Sigmoid colon (tissue), 7 donors: Measurements from ENCODE around the gene TSPAN13. TPM values are rescaled to one million over a fixed set of nuclear protein-coding genes. Genes with fewer than 3 reads are reported as not detected.

Experiments
- DNase-seq: peaks from one replicate; pipeline ENCODE4 v3.0.0-alpha.2; 2019
- H3K27ac ChIP-seq, 4 donors: fragments of 200-600 bp; sonication (generic); one replicate each; pipeline ENCODE4 v1.5.1; 2016 to 2019; ENCODE audit warnings: mild to moderate bottlenecking in 1 of 4
- H3K27me3 ChIP-seq, 3 donors: fragments of 200-600 bp; sonication (generic); one replicate each; pipeline ENCODE4 v1.5.1; 2019; ENCODE audit warnings: mild to moderate bottlenecking in 1 of 3
- H3K36me3 ChIP-seq, 4 donors: fragments of 200-600 bp; sonication (generic); one replicate each; pipeline ENCODE4 v1.5.1; 2016 to 2019
- H3K4me1 ChIP-seq, 4 donors: fragments of 200-600 bp; sonication (generic); one replicate each; pipeline ENCODE4 v1.5.1; 2017 to 2019
- H3K4me3 ChIP-seq, 4 donors: fragments of 200-600 bp; sonication (generic); one replicate each; pipeline ENCODE4 v1.5.1; 2017 to 2019; ENCODE audit warnings: mild to moderate bottlenecking in 2 of 4, moderate library complexity in 1 of 4
- H3K9me3 ChIP-seq, 4 donors: fragments of 200-600 bp in 3 of 4; sonication (generic) in 3 of 4; one replicate each; pipeline versions ENCODE4 v1.5.1 to v1.6.1; 2013 to 2019
- CTCF ChIP-seq, 4 experiments: fragments of 450-650 bp in 3 of 4; fragments of 200-600 bp in 1 of 4; IDR thresholded peaks; one replicate each; pipeline ENCODE4 v1.5.1; 2016 to 2019; ENCODE audit warnings: antibody characterized with exemption in 4 of 4, mild to moderate bottlenecking in 3 of 4, moderate library complexity in 2 of 4
- EP300 ChIP-seq, 4 donors: sonication (generic); formaldehyde crosslinking; IDR thresholded peaks; one replicate each; pipeline ENCODE4 v1.6.1; 2017; ENCODE audit warnings: antibody characterized with exemption in 4 of 4
- POLR2A ChIP-seq, 2 donors: fragments of 450-650 bp; IDR thresholded peaks; one replicate each; pipeline ENCODE4 v1.6.1; 2016; ENCODE audit warnings: antibody characterized with exemption in 2 of 2, mild to moderate bottlenecking in 2 of 2, moderate library complexity in 2 of 2
- POLR2AphosphoS5 ChIP-seq, 4 donors: sonication (generic); formaldehyde crosslinking; IDR thresholded peaks; one replicate each; pipeline ENCODE4 v1.6.1; 2017; ENCODE audit warnings: antibody characterized with exemption in 4 of 4
- WGBS, 2 donors: extraction: QIAGEN DNeasy Blood & Tissue Kit; methylation state at CpG; one replicate each; pipeline ENCODE4 v1.1.7; 2013; 5-methylcytosine and 5-hydroxymethylcytosine counted together
- intact Hi-C: fragments of 100-400 bp; cut with DNase I; formaldehyde crosslinking; loops from one replicate; pipeline ENCODE4 v1.15.1; 2023
- polyA plus RNA-seq, 3 donors: library from polyadenylated mRNA; stranded (reverse); fragments of 200-250 nt; gene quantifications; one replicate each; pipeline ENCODE4 v1.2.3, GENCODE V29; 2013
- total RNA-seq, 4 donors: library from RNA; depleted of rRNA; stranded (reverse); fragments of >200 nt; gene quantifications; one replicate each; pipeline ENCODE4 v1.1.0, GENCODE V29; 2016
- donor health status: healthy with polysubstance abuse.
- donor health status: Bipolar disorder and iron deficiency.
- donor health status: healthy.

TSPAN13 gene
- total and polyA plus RNA-seq, 7 donors, result 2.2 to 68.5 (median 6.4) TPM

DNA sequence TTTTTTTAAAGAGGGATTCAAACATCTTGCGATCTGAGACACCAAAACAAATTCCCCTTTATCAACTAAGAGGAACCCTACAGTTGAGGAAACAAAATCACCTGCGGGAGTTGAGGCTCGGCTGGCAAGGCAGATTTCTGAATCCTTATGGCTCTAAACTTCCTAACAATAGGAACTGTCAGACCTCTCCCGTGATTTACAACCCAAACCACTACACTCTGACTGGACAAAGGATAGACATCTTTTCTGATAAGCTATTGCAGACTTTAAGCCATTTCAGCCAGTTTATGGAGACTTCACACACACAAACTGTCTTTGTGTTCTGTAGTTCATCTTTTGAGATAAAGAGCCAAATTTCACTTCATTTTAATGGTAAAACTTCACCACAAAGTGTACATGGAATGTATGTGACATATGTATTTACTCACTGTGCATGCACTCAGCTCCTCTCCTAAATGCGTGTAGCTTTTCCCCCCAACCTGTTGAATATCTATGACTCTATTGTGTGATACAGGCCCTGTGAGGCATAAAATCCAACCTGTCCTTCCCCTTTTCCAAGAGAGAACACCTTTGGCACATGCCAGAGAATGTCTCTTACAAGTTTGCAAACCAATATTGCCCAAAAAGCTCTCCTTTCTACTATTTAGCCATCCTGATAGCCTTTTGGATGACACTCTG lies 15.4 kb upstream of the TSPAN13 start:
- intact Hi-C loops, result no loop called here
- Histone ChIP-seq H3K27ac (no peak overlapping the region), H3K9me3 (no peaks in the 10 kb centered on the region), H3K27me3 (no peaks in the 10 kb centered on the region), H3K36me3 (no peaks in the 10 kb centered on the region), H3K4me3 (no peak overlapping the region), H3K4me1 (peaks cover 0 to 12% (median 3%) of the 10 kb centered on the region in 4 donors)
- DNase-seq, result no peak
- TF ChIP-seq POLR2A (IDR thresholded peaks at IDR 0.05) (no peak), EP300 (IDR thresholded peaks at IDR 0.05) (no peak), POLR2AphosphoS5 (IDR thresholded peaks at IDR 0.05) (no peak)
- WGBS, 2 donors, result 87 to 92% methylated on average over 5 of the region's 5 CpGs

DNA sequence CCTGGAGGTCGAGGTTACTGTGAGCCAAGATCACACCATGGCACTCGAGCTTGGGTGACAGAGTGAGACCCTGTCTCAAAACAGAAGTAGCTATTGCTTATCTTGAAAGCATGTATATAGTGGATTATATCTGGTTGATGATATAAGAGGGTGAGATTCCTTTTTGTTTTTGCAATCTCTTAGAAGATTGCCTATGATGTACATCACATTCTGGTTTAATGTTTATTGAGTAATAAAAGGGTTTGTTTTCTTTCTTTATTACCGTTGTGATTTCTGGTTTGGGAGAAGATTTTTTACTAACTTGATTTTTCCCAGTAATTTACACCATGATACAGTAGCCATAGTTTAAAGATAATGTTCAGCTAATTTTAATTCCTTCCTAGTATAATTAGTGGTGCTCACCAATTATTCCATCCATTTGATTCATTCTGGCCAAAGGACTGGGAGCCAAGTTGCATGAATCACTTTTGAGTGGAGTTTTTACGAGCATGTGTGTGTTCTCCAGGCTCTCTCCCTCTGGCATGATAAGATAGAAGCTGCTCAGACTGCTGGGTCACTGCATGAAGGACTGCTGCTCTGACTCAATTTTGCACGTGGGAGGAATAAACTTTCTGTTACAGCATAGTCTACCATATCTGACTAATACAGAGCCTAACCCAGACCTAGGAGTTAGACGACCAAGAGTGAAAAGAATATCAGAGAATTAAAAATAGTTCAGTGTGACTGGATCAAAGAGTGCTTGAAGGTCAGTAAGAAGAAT lies 13.5 kb upstream of the TSPAN13 start:
- WGBS, 2 donors, result 19 to 50% methylated on average over 6 of the region's 6 CpGs
- intact Hi-C loops, result no loop called here
- DNase-seq, result no peak
- Histone ChIP-seq H3K9me3 (no peaks in the 10 kb centered on the region), H3K27ac (peak overlapping the region in 2 of 4 donors; percentile 20 to 34), H3K36me3 (no peaks in the 10 kb centered on the region), H3K27me3 (no peaks in the 10 kb centered on the region), H3K4me1 (peaks cover 0 to 18% (median 3%) of the 10 kb centered on the region in 4 donors), H3K4me3 (no peak overlapping the region)
- TF ChIP-seq CTCF (IDR thresholded peaks at IDR 0.05) (no peak), POLR2A (IDR thresholded peaks at IDR 0.05) (no peak), EP300 (IDR thresholded peaks at IDR 0.05) (no peak), POLR2AphosphoS5 (IDR thresholded peaks at IDR 0.05) (peak in 3 of 4 donors; percentile 34 to 46 (median 41))

DNA sequence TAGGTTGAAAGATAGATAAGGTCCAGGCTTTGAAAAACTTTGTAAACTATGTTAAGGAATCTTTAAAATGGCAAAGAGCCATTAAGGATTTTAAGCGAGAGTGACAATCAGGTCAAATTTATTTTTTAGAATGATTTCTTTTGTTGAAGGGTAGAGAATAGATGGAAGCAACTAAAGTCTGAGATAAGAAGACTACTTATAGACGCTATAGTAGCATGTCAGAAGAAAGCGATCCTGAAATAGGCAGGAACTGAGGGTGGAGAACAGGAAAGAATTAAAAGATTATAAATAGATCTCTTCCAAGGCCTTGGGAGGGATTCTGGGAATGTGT lies 13.0 kb upstream of the TSPAN13 start:
- no peak for DNase-seq
- no peaks in the 10 kb centered on the region for H3K36me3 ChIP-seq
- intact Hi-C loops, result no loop called here
- H3K4me1 ChIP-seq, result peaks cover 0 to 18% (median 3%) of the 10 kb centered on the region in 4 donors
- no peak overlapping the region for H3K4me3 ChIP-seq
- WGBS, 2 donors, result 83 to 92% methylated on average over 3 of the region's 3 CpGs
- no peaks in the 10 kb centered on the region for H3K27me3 ChIP-seq
- no peak for TF ChIP-seq POLR2AphosphoS5 (IDR thresholded peaks at IDR 0.05)
- H3K27ac ChIP-seq, result peak overlapping the region in 2 of 4 donors; percentile 20 to 34
- H3K9me3 ChIP-seq, result no peaks in the 10 kb centered on the region

DNA sequence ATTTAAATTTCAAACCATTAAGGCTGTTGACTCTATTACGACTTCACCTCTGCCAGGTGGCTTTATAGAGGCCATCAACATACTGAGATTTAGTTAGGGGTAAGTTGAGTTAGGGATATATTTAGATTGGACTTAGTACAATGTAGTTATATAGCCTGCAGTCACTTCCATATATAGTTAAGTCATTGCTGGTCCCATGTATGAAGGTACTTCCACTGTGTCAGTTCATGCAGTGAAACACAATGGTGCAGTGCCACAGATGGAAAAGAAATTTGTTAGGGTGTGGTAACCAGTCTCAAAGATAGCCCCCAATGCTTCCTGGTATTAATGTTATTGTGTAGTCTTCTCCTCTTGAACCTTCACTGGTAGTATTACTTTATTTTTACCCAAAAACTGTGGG lies 12.6 kb upstream of the TSPAN13 start:
- H3K4me1 ChIP-seq, result peaks cover 0 to 18% (median 3%) of the 10 kb centered on the region in 4 donors
- WGBS, 2 donors, result 44 to 82% methylated on average over 1 of the region's 1 CpG
- H3K36me3 ChIP-seq, result no peaks in the 10 kb centered on the region
- TF ChIP-seq CTCF (IDR thresholded peaks at IDR 0.05) (no peak), POLR2A (IDR thresholded peaks at IDR 0.05) (no peak), POLR2AphosphoS5 (IDR thresholded peaks at IDR 0.05) (no peak), EP300 (IDR thresholded peaks at IDR 0.05) (no peak)
- H3K4me3 ChIP-seq, result no peak overlapping the region
- intact Hi-C loops, result no loop called here
- no peaks in the 10 kb centered on the region for H3K27me3 ChIP-seq
- no peaks in the 10 kb centered on the region for H3K9me3 ChIP-seq
- DNase-seq, result no peak
- H3K27ac ChIP-seq, result peak overlapping the region in 1 of 4 donors; percentile 20

GRCh38 chr7:16741676-16742075 lies 11.9 kb upstream of the TSPAN13 start:
- intact Hi-C loops, result no loop called here
- WGBS, 2 donors, result 94 to 100% methylated on average over 1 of the region's 1 CpG
- Histone ChIP-seq H3K36me3 (no peaks in the 10 kb centered on the region), H3K9me3 (no peaks in the 10 kb centered on the region), H3K4me1 (peaks cover 0 to 18% (median 3%) of the 10 kb centered on the region in 4 donors), H3K27ac (no peak overlapping the region), H3K4me3 (no peak overlapping the region), H3K27me3 (no peaks in the 10 kb centered on the region)
- TF ChIP-seq POLR2A (IDR thresholded peaks at IDR 0.05), result no peak
- TF ChIP-seq EP300 (IDR thresholded peaks at IDR 0.05), result no peak
- TF ChIP-seq POLR2AphosphoS5 (IDR thresholded peaks at IDR 0.05), result no peak
- no peak for TF ChIP-seq CTCF (IDR thresholded peaks at IDR 0.05)
- DNase-seq, result no peak
